Hepatocyte (in vitro differentiated cells): Measurements from ENCODE around the gene SLC4A7.

Source experiments
- CTCF ChIP-seq: fragments of 200-600 bp; sonication (generic); IDR thresholded peaks from 2 replicates; pipeline ENCODE4 v1.5.1; 2016; ENCODE audit warnings: antibody characterized with exemption, mild to moderate bottlenecking; ENCODE audit not compliant: poor library complexity
- EZH2 ChIP-seq: fragments of 200-600 bp; sonication (generic); IDR thresholded peaks from 2 replicates; pipeline ENCODE4 v1.6.1; 2016; ENCODE audit warnings: antibody characterized with exemption, mild to moderate bottlenecking, borderline replicate concordance
- EZH2phosphoT487 ChIP-seq: fragments of 200-600 bp; sonication (generic); IDR thresholded peaks from one replicate; pipeline ENCODE4 v1.6.1; 2018; ENCODE audit warnings: antibody characterized with exemption, mild to moderate bottlenecking, low read depth, moderate library complexity; ENCODE audit not compliant: unreplicated experiment, severe bottlenecking

- TF ChIP-seq CTCF (no peak), EZH2 (no peak), EZH2phosphoT487 (no peak)
Measured at GRCh38 chr3:27376109-27376772, 107.9 kb downstream of the SLC4A7 start.
